Activated CD4-positive, alpha-beta T cell treated with anti-CD3 and anti-CD28 coated beads for 36 hours (primary cell): ENCODE results near the gene RAD51B. TPM values are rescaled to one million over a fixed set of nuclear protein-coding genes. Genes with fewer than 3 reads are reported as not detected.

ENCODE experiments used
- ATAC-seq: fragments of 200-7000 bp; cut with Tn5 transposase; one replicate; pipeline ENCODE4 v1.10.0; 2021; ENCODE audit warnings: mild to moderate bottlenecking, moderate library complexity
- CTCF ChIA-PET: fragments of 350-600 bp; sonication (Branson Sonifier 250); formaldehyde crosslinking; loops from one replicate; lab custom pipeline; 2021; ENCODE audit warnings: antibody characterized with exemption; lab: Charles Lee
- POLR2A ChIA-PET: fragments of 350-600 bp; sonication (Branson Sonifier 250); formaldehyde crosslinking; loops from one replicate; lab custom pipeline; 2021; ENCODE audit warnings: antibody characterized with exemption, inconsistent platforms; lab: Charles Lee
- DNase-seq: peaks from one replicate; pipeline ENCODE4 v3.0.0-alpha.2; 2020
- H3K27ac Mint-ChIP-seq: one replicate; pipeline ENCODE4 v1.8.0; 2021; ENCODE audit warnings: mixed read lengths
- H3K27me3 Mint-ChIP-seq: one replicate; pipeline ENCODE4 v1.8.0; 2021; ENCODE audit warnings: mixed read lengths
- H3K36me3 Mint-ChIP-seq: one replicate; pipeline ENCODE4 v1.8.0; 2021; ENCODE audit warnings: low read depth, mixed read lengths
- H3K4me1 Mint-ChIP-seq: one replicate; pipeline ENCODE4 v1.8.0; 2021; ENCODE audit warnings: mixed read lengths
- H3K4me3 Mint-ChIP-seq: one replicate; pipeline ENCODE4 v1.8.0; 2021; ENCODE audit warnings: mild to moderate bottlenecking, moderate library complexity, mixed read lengths
- H3K9me3 Mint-ChIP-seq: one replicate; pipeline ENCODE4 v1.8.0; 2021; ENCODE audit warnings: low read depth, mixed read lengths
- intact Hi-C, 2 experiments: fragments of 100-400 bp; cut with DNase I in 1 of 2; cut with micrococcal nuclease in 1 of 2; formaldehyde crosslinking; loops; one replicate each; pipeline versions ENCODE4 v1.14.2 to v1.15.1; 2022 to 2024; cut with DNase I, micrococcal nuclease
- total RNA-seq, 2 experiments: library from RNA; stranded (reverse); gene quantifications; one replicate each; pipeline ENCODE4 v1.2.3, GENCODE V29; 2021

The RAD51B gene
- total RNA-seq, 2 experiments from 2014 or later = 26.4 to 39.9 TPM

DNA sequence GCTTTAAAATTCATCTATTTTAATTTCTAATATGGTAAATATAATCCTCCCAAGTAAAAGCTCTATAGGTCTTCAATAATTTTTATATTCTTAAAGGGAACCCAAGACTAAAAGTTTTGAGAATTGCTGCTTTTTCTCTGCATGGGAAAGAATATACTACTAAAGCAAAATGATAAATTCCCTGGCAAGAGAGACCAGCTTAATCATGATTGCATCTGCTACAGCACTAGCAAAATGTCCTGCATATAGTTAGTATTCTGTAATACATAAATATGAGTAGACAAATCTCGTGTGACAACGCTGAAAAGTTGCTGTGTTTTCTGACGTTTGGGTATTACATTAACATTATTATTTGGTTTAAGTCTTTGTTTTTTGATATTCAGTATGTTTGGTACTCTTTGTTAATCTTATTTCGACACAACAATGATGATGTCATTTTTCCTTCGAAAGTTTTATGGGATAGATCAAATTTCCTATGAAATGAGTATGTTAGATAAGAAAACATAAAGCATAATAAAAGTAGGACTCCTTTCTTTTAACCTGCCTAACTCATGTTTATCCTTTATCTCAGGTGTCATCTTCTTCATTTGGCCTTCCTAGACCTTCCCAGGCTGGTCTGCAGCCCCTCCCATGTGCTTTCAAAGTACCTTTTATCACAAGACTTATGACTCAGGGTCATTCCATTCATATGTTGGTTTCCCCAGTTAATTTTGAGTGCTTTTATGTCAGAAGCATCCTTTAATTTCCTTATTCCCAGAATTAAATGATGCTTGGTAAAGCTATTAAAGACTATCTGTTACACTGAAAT lies 321.9 kb downstream of the RAD51B start:
- intact Hi-C loops = no loop called here
- Mint-ChIP-seq H3K27me3 (no peaks in the 10 kb centered on the region), H3K36me3 (no peaks in the 10 kb centered on the region), H3K4me1 (peaks cover 25% of the 10 kb centered on the region), H3K4me3 (no peak overlapping the region), H3K9me3 (peaks cover 2% of the 10 kb centered on the region), H3K27ac (no peak overlapping the region)
- ChIA-PET CTCF (no interaction called here), POLR2A (no interaction called here)
- no peak for ATAC-seq
- no peak for DNase-seq

DNA sequence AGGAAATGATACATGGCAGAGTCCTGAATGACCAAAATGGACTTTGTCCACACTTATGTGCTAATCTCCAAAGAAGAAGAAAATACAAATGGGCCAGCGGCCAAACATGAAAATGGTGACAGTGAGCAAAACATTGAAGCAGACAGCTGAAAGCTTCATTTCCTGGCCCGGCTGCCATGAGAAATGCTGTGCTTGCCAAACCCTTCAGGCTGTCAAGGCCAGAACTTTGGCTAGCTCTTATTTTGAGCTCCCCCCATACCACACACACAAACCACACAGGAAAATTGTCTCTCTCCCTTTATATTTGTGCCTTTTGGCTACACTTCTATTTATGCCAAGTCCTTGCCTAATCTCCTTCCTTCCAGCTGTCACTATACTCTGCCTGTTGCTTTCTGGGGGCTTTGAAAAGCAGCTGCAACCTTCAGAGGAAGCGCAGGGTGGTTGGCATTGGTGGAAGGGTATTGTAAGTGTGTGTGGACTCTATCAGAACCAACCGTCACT lies 323.8 kb downstream of the RAD51B start:
- ChIA-PET POLR2A (no interaction called here), CTCF (no interaction called here)
- Mint-ChIP-seq H3K4me1 (peaks cover 23% of the 10 kb centered on the region), H3K27me3 (no peaks in the 10 kb centered on the region), H3K4me3 (no peak overlapping the region), H3K27ac (no peak overlapping the region), H3K36me3 (peaks cover 7% of the 10 kb centered on the region), H3K9me3 (peaks cover 8% of the 10 kb centered on the region)
- DNase-seq (no peak), ATAC-seq (no peak)
- intact Hi-C loops = no loop called here

DNA sequence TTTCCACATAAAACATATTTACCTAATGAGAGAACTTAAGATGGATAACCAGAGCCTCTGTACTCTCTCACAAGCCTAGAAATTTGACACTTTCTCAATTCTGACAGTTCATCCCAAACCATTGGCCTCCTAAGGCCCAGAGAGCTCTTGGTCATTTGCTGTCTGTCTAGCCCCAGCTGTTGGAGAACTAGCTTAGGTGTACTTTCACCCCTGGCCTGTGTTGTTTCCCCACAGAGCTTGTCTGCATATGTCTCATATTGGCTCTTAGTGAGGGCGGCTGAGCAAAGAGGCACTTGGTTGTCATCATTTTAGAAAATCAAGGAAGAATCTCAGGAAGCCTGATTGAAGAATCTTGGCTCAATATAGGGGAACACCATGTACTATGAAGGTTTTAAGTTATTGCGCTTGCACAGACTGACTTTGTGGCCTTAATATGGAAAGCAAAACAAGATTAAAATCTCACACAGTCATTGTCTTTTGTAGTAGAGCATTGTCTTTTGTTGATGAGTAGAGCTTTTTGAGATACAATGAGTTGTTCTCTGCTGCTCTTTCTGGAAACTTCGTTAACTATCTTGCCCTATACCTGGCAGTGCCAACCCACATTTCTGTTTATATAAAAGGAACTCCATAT lies 324.6 kb downstream of the RAD51B start:
- peaks cover 7% of the 10 kb centered on the region for H3K36me3 Mint-ChIP-seq
- intact Hi-C loops = no loop called here
- ChIA-PET CTCF (interaction anchor here (0.9 kb wide), 1 partner anchor 14 kb away, joined by 3 read pairs; no protein-coding TSS in a partner anchor), POLR2A (no interaction called here)
- ATAC-seq = peak; percentile 12
- H3K4me1 Mint-ChIP-seq = peaks cover 29% of the 10 kb centered on the region
- H3K9me3 Mint-ChIP-seq = peaks cover 11% of the 10 kb centered on the region
- H3K27ac Mint-ChIP-seq = no peak overlapping the region
- DNase-seq = no peak
- H3K27me3 Mint-ChIP-seq = no peaks in the 10 kb centered on the region
- H3K4me3 Mint-ChIP-seq = no peak overlapping the region

DNA sequence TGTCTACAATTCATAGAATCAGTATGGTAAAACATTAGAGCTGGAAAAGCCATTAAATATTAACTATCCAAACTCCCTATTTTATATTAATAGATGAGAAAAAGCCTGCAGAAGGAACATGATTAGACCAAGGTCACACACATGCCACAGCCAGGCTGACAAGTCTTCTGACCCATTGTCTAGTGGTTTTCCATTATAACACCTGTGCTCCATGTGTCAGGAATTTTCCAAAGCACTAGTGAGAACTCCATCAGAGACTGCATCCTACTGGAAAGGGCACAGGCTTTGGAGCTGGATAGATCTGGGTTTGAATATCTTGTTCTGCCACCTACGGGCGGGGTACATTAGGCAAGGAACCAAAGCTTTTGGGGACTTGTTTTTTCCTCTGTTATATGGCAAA lies 325.5 kb downstream of the RAD51B start:
- ATAC-seq (no peak), DNase-seq (no peak)
- intact Hi-C loops = no loop called here
- no peaks in the 10 kb centered on the region for H3K27me3 Mint-ChIP-seq
- peaks cover 7% of the 10 kb centered on the region for H3K36me3 Mint-ChIP-seq
- POLR2A ChIA-PET = no interaction called here
- H3K9me3 Mint-ChIP-seq = peaks cover 11% of the 10 kb centered on the region
- peaks cover 29% of the 10 kb centered on the region for H3K4me1 Mint-ChIP-seq
- no peak overlapping the region for H3K4me3 Mint-ChIP-seq
- CTCF ChIA-PET = interaction anchor here (0.9 to 1.2 kb wide), 2 partner anchors 15 to 699 kb away, joined by 3 to 4 read pairs; no protein-coding TSS in a partner anchor
- H3K27ac Mint-ChIP-seq = no peak overlapping the region

DNA sequence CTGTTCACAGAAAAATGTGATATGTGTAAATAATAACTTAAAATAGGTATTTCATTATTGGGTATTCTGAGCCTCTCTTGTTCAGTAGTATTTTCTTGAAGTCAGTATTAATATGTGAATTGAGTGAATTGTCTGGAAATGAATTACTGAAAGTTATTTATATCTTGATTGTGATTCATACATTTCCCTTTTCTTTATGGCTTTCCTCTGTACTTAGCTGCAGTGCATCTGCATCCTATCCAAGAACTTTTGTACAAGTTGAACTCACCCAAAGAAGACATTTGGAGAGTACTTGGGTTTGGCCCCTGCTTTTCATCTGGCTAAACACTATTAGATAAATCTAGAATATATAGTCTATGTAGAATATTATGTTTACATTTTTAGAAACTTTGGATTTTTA lies 326.0 kb downstream of the RAD51B start:
- Mint-ChIP-seq H3K27ac (no peak overlapping the region), H3K27me3 (no peaks in the 10 kb centered on the region), H3K4me1 (peaks cover 29% of the 10 kb centered on the region), H3K4me3 (no peak overlapping the region), H3K36me3 (peaks cover 11% of the 10 kb centered on the region), H3K9me3 (peaks cover 11% of the 10 kb centered on the region)
- ChIA-PET CTCF (interaction anchor here (0.9 to 1.2 kb wide), 2 partner anchors 16 to 698 kb away, joined by 3 to 4 read pairs; no protein-coding TSS in a partner anchor), POLR2A (no interaction called here)
- intact Hi-C loops = no loop called here
- no peak for ATAC-seq
- DNase-seq = no peak

DNA sequence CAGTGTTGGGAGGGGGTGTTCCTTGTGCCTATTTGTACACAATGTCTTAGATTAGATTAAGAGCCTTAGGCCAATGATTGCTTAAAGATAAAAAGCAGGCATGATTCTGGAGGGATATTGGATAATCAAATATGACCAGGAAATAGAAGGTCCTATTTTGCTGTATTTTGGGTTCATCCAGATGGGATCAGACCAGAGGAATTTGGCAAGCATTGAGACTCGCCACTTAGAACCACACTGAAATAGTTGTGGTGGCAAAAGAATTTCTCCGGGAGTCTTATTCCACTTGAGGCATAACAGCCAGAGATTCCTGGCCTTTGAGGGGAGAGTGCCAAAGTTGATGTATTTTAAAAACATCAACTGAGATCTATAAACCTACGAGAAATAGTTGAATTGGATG lies 327.2 kb downstream of the RAD51B start:
- Mint-ChIP-seq H3K9me3 (peaks cover 17% of the 10 kb centered on the region), H3K27ac (no peak overlapping the region), H3K4me1 (peaks cover 29% of the 10 kb centered on the region), H3K27me3 (no peaks in the 10 kb centered on the region), H3K4me3 (no peak overlapping the region), H3K36me3 (peaks cover 13% of the 10 kb centered on the region)
- ATAC-seq (no peak), DNase-seq (no peak)
- ChIA-PET CTCF (no interaction called here), POLR2A (no interaction called here)
- intact Hi-C loops = no loop called here

- no peak for DNase-seq
- ChIA-PET POLR2A (no interaction called here), CTCF (no interaction called here)
- peaks cover 16% of the 10 kb centered on the region for H3K36me3 Mint-ChIP-seq
- intact Hi-C loops = no loop called here
- H3K4me3 Mint-ChIP-seq = no peak overlapping the region
- no peaks in the 10 kb centered on the region for H3K27me3 Mint-ChIP-seq
- ATAC-seq = no peak
- no peak overlapping the region for H3K27ac Mint-ChIP-seq
- peaks cover 29% of the 10 kb centered on the region for H3K4me1 Mint-ChIP-seq
- peaks cover 20% of the 10 kb centered on the region for H3K9me3 Mint-ChIP-seq
Observed at GRCh38 chr14:68147303-68147702, 327.7 kb downstream of the RAD51B start.

- intact Hi-C loops = no loop called here
- ChIA-PET CTCF (no interaction called here), POLR2A (no interaction called here)
- DNase-seq (peak; percentile 18), ATAC-seq (peak; percentile 68)
- H3K9me3 Mint-ChIP-seq = peaks cover 25% of the 10 kb centered on the region
- peaks cover 27% of the 10 kb centered on the region for H3K4me1 Mint-ChIP-seq
- no peak overlapping the region for H3K27ac Mint-ChIP-seq
- H3K36me3 Mint-ChIP-seq = peaks cover 22% of the 10 kb centered on the region
- H3K4me3 Mint-ChIP-seq = no peak overlapping the region
- no peaks in the 10 kb centered on the region for H3K27me3 Mint-ChIP-seq
Observed at GRCh38 chr14:68148276-68148675, 328.7 kb downstream of the RAD51B start.

DNA sequence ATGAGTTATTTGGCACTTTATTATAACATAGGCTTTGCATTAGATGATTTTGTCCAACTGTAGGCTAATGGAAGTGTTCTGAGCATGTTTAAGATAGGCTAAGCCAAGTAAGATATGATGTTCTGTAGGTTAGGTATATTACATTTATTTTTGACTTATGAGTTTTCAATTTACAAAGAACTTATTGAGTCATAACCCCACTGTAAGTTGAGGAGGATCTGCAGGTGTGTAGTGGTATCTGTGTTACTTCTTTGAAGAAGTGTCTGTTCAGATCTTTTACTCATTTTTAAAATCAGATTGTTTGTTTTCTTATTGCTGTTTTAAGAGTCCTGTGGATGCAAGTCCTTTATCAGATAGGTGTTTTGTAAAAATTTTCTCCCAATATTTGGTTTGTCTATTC lies 329.2 kb downstream of the RAD51B start:
- Mint-ChIP-seq H3K27me3 (no peaks in the 10 kb centered on the region), H3K9me3 (peaks cover 26% of the 10 kb centered on the region), H3K27ac (no peak overlapping the region), H3K36me3 (peaks cover 24% of the 10 kb centered on the region), H3K4me1 (peaks cover 22% of the 10 kb centered on the region), H3K4me3 (no peak overlapping the region)
- DNase-seq (no peak), ATAC-seq (peak; percentile 36)
- POLR2A ChIA-PET = no interaction called here
- intact Hi-C loops = no loop called here
- CTCF ChIA-PET = no interaction called here

GRCh38 chr14:68153275-68153674 lies 333.7 kb downstream of the RAD51B start:
- intact Hi-C loops = no loop called here
- ATAC-seq = no peak

DNA sequence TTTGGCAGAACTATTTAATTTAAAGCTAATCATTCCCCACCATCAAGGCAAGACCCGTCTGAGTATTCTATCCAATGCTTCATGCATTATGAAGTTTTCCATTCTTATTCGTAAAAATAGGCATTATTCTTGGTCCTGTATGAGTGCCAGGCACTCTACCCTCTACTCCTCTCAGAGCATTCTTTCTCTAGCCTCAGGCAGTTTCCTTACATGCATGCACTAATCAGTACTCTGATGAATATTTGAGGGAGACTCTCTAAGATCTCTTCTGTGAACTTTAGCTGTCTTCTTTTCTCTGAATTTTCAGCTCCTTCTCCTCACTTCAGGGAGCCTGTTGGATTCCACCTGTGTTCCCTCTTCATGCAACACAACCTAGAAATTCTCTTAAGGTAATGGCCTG lies 334.7 kb downstream of the RAD51B start:
- DNase-seq (no peak), ATAC-seq (no peak)
- H3K27me3 Mint-ChIP-seq = no peaks in the 10 kb centered on the region
- H3K9me3 Mint-ChIP-seq = peaks cover 21% of the 10 kb centered on the region
- ChIA-PET POLR2A (no interaction called here), CTCF (no interaction called here)
- peaks cover 18% of the 10 kb centered on the region for H3K36me3 Mint-ChIP-seq
- H3K4me1 Mint-ChIP-seq = peaks cover 2% of the 10 kb centered on the region
- intact Hi-C loops = no loop called here
- H3K4me3 Mint-ChIP-seq = no peak overlapping the region
- no peak overlapping the region for H3K27ac Mint-ChIP-seq

More at GRCh38 chr14:68153275-68153674, 333.7 kb downstream of the RAD51B start:
- no peak overlapping the region for H3K4me3 Mint-ChIP-seq
- peaks cover 26% of the 10 kb centered on the region for H3K9me3 Mint-ChIP-seq
- ChIA-PET POLR2A (no interaction called here), CTCF (no interaction called here)
- H3K27me3 Mint-ChIP-seq = no peaks in the 10 kb centered on the region
- H3K36me3 Mint-ChIP-seq = peaks cover 18% of the 10 kb centered on the region
- H3K4me1 Mint-ChIP-seq = peaks cover 9% of the 10 kb centered on the region
- DNase-seq = no peak
- no peak overlapping the region for H3K27ac Mint-ChIP-seq

DNA sequence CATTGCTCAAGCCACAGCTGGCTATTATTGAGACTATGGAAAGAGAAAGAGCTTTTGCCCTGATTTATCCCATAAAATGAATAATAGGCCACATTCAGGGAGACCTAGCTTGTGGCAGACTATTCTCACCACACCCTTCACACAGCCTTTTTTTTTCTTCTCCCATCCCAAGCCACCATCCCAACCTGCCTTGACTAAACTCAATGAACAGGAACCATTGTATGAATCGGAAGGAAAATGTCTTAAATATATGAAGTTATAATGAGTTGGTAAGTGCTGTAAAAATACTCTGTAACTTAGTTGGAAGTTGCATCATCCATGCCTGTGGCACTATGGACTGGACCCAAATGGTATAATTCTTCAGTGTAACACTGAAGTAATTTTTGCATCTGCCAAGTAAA lies 338.4 kb downstream of the RAD51B start:
- Mint-ChIP-seq H3K27me3 (no peaks in the 10 kb centered on the region), H3K4me1 (peaks cover 2% of the 10 kb centered on the region), H3K36me3 (peaks cover 4% of the 10 kb centered on the region), H3K9me3 (peaks cover 9% of the 10 kb centered on the region), H3K4me3 (no peak overlapping the region), H3K27ac (peak overlapping the region; percentile 3)
- no peak for ATAC-seq
- POLR2A ChIA-PET = no interaction called here
- DNase-seq = no peak
- intact Hi-C loops = no loop called here
- CTCF ChIA-PET = no interaction called here
